CD4-positive, alpha-beta T cell treated with Interferon gamma for 1 hour (primary cell): ENCODE data around the gene CCDC70.
"Not testable (repeated sequence)": the region's sequence is repeated elsewhere in the genome, so short reads cannot be mapped to it uniquely, and the experiment has no call there.

Source experiments
- DNase-seq: peaks from one replicate; pipeline ENCODE4 v3.0.0-alpha.2; 2020

CCDC70 gene

GRCh38 chr13:51865838-51866237 is 4.1 kb downstream of the CCDC70 start:
- DNase-seq: no peak

GRCh38 chr13:51867062-51867461 is 5.3 kb downstream of the CCDC70 start:
- DNase-seq: no peak

DNA sequence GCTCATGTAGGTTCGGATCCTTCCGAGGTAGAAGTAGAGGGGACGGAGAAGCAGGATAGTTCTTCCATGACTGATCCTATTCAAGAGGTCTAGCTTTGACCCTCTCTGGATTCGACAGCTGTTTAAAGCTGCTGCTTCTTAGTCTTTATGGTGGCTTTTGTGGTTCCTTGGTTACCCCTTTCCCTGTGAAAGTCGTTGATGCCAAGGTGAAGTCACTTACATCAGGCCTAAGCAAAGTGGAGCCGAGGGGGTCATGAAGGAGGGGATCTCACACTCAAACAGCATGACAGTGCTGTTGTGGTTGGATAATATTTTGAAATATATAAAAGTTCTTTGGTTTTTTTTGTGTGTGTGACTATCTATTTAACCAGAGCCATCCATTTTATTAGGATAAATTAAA is 8.1 kb downstream of the CCDC70 start:
- DNase-seq: no peak

DNA sequence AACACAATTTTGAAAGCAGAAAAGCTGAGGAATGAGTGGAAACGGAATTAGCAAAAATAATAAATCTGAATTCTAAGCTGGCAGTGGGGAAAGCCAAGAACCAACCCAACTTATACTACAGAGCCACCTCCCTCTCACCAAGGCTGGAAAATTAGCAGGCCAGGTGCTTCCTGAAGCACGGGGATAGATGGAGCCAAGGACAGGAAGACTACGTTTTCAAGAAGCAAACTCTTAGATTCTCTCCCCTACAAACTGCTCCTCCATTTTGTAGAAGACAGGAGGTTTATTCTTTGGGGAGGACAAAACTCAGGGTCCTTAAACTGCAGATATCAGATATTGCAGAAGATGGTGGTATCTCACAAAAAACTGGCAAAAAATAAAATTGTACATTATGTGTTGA is 8.8 kb downstream of the CCDC70 start:
- DNase-seq: no peak

DNA sequence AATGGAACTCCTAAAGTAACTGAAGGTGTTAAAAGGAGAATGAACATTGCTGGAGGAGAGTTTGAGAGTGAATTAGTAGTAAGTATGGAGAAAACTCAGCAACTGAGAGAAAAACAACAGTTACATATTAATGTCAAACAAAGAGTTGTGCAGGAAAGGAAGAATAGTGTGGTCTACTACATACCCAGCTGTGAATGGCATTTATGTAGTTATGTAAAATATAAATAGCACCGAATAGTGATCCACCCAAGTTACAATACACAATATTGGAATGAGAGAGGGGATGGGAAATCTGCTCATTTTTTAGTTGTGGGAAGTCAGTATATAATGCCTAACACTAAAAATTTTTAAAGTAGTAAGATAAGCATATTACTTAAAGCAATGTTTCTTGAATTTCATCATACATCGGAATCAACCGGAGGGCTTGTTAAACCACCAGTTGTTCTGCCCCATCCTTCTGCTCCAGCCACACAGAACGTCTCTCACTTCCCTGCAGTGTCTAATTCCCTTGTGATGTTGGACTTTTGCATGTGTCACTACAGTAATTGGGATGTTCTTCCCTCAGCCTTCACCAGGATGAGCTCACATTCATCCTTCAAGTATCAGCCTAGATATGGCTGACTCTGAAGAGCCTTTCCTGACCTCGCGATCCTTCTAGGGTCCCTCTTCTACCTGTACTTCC is 11.5 kb downstream of the CCDC70 start:
- DNase-seq: no peak

DNA sequence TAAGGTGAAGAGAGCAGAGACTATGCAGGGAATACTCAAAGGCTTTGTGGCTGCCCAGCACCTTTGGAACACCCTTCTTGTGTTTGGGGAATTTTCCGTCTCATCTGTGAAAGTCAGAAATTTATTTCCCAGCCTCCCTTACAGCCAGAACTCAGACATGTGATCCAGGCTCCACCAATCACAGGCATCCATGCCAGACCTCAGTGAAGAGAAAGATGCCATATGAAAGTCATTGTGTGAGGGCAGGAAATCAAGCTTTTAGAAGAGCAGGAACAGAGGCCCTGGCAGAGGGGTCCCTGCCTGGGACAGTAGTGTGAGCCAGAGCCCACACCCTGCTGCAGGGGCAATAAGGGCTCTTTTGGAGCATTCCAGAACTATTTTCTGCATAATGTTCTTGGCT is 12.1 kb downstream of the CCDC70 start:
- no peak for DNase-seq

- no peak for DNase-seq
Measured at GRCh38 chr13:51874651-51875050, 12.9 kb downstream of the CCDC70 start.

- DNase-seq: no peak
Measured at GRCh38 chr13:51879133-51879532, 17.4 kb downstream of the CCDC70 start.

GRCh38 chr13:51881296-51881695 is 19.5 kb downstream of the CCDC70 start:
- DNase-seq: no peak

- DNase-seq: no peak
Measured at GRCh38 chr13:51882570-51883225, 20.9 kb downstream of the CCDC70 start.

- no peak for DNase-seq
Measured at GRCh38 chr13:51883226-51883600, 21.4 kb downstream of the CCDC70 start.

DNA sequence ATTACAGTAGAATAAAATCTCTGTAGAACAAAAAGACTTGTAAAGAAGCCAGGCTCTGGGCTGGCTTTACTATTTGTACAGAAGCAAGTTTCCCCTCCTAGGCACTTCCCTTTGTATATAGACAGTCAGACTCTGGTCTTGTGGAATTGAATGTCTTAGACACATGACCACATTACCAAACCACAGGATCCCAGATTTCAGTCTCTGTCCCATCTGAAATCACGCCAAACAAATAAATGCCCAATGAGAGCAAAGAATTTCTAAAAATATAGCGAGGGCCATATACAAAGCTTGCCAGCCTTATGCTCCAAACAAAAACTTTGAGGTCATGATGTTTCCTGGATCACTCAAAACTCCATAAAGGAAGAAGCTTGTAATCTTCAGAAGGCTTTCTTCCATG is 23.9 kb downstream of the CCDC70 start:
- DNase-seq: no peak

- no peak for DNase-seq
Measured at GRCh38 chr13:51887468-51887867, 25.7 kb downstream of the CCDC70 start.

GRCh38 chr13:51892657-51893056 is 30.9 kb downstream of the CCDC70 start:
- DNase-seq: no peak

- DNase-seq: no peak
Measured at GRCh38 chr13:51894239-51894638, 32.5 kb downstream of the CCDC70 start.

DNA sequence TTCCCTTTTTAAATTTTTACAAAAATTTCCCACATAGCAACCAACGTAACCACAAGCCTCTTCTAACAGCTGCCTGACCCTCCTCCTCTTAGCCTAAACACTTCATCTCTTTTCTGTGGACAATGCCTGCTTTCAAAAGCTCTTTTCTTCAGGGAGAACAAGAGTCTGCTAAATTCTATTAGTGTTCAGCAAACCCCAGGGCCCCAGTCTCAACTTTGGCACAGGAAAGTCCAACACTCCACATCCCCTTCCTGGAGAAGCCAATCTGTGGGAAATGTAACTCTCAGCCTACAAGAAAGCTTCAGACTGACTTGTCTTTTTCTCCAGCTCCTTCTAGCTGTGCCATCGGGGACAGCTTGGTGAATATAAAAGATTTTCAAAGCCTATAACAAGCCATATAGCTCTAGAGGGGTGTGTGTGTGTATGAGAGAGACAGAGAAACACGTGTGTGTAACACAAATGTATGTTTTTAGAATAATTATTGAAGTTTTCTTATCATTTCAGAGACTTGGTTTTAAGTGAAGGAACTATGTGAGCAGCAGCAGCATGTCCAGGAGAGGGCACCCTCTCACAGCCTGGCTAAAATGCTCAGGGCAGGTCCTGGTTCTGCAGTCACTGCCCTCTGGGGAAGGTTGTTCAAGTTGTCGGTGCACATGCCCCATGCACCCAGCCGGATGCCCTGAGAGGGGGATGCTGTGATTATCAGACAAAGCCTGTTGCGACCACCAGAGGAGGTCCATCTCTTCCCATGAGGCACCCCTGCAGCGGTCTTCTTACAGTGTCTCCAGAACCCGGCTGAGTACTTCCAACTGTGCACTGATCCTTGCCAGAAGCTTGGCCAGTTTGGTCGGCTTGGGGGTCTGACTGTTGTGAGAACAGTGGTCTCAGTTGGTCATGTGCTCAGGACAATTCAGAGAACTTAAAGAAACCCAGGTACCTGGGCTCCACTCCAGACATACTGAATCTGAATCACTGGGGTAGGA is 34.4 kb downstream of the CCDC70 start:
- DNase-seq: peak; percentile 19

DNA sequence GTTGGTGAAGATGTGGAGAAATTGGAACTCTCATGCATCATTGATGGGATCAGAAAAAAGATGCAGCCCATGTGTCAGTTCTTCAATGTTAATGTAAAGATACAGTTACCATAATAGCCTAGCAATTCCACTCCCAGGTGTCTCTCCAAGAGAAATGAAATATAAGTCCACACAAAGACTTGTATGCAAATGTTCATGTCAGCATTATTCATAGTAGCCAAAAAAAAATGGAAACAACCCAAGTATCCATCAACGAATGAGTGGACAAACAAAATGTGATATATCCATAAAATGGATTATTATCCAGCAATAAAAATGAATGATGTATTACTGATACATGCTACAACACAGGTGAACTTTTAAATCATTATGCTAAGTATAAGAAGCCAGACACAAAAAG is 38.7 kb downstream of the CCDC70 start:
- no peak for DNase-seq

DNA sequence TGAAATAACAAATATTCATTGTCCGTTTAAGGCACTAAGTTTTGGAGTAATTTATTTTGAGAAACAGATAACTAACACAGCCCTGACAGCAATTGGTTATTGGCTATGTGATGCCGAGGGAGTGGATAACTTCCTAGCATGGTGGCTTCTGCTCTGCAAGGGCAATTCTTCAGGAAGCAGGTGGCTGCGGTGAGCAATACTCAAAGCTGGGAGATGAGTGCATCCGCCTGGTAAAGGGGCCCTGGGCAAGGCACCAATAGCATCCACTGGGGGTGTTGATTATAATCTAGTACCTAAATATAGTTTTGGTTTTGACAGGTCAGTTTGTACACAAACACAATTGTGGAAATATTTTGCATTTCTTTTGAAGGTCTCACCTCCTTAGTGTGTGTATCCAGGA is 41.0 kb downstream of the CCDC70 start:
- DNase-seq: no peak

DNA sequence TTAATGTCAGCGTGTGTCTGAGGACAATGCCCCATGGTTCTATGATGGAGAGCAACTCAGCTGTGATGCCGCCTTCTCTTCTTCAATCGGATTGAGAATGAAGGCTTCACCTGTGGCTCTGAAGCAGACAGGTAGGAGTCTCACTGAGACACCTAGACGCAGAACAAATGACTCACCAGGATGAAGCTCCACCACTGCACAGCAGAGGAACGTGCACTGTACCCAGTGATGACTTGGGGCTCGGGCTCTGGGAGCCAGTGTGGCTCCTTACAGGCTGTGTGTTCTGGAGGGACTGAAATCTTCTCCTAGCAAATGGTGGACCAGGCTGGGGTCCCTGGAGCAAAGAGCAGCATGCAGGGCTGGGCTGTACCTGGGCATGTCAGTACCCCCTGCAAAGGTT is 44.0 kb downstream of the CCDC70 start:
- DNase-seq: no peak

DNA sequence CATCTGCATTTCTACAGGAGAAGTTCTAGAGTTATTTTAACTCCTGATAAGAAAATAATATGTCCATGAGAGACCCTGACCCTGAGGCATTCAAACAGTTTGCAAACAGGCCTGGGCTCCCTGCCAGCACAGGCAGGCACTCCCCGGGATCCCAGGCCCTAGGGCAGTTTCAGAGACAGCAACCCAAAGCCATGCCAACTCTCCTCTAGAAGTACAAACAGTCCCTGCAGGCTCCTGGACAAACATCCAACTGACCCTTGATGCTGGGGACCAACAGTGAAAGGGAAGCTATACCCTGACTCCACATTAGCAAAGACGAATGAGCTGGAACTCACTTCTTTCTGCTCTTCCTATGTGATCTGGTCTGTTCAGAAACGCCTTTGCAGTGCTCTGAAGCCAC is 44.8 kb downstream of the CCDC70 start:
- no peak for DNase-seq

DNA sequence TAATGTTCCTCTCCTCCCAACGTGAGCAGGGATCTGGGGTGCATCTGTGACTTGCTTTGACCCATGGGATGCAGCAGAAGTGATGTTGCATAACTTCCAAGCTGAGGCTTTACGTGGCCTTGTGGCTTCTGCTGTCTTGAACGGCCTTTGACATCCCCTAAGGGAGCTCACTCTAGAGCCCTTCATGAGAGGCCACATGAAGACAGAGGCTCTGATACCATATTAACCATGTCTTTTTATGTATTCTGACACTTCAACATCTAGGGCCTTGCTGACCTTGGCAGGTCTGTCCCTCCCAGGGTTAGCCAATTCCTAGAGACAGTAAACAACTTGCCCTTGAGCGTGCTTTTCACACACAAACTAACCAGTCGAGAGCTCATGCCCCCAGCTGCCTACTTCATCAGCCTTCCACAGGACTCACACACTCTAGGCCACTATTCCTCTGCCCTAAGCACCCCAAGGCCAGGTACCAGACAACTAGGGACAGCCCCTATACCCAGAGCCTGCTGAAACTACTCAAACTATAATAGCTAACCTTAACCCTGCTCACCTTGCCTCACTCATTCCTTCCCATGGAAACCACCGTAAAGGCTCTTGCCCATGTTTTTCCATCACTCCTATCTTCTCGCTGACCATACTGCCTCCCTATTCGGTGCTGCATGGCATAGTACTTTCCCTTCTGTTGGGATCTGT is 45.4 kb downstream of the CCDC70 start:
- no peak for DNase-seq

- DNase-seq: not testable (repeated sequence)
Measured at GRCh38 chr13:51909265-51909664, 47.5 kb downstream of the CCDC70 start.

DNA sequence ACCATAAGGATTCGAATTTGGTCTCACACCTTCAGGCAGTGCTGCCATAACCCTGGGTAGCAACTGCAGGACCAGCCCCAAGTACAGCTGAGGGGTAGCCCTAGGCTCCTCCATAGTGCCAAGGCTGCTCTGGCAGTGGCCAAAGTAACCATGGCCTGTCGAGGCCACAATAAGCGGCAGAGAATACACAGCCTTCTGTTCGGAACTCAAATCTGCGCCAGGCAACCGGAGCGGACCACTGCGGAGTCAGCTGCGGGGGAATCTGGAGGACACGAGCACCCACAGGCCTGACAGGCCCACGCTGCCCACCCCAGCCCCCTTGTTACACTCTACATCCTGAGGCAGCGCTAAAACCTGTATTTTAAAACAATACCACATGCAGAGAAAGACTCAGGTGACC is 48.7 kb downstream of the CCDC70 start:
- DNase-seq: no peak
